HTERT RPE-1 (cell line): Measurements from ENCODE around the gene FAM110D.

Experiments used
- in situ Hi-C: fragments of 300-500 bp; cut with MboI; formaldehyde crosslinking; loops from 4 replicates; pipeline ENCODE4 v1.14.3; 2020; ENCODE audit warnings: low sequenced_read_pairs

FAM110D gene

DNA sequence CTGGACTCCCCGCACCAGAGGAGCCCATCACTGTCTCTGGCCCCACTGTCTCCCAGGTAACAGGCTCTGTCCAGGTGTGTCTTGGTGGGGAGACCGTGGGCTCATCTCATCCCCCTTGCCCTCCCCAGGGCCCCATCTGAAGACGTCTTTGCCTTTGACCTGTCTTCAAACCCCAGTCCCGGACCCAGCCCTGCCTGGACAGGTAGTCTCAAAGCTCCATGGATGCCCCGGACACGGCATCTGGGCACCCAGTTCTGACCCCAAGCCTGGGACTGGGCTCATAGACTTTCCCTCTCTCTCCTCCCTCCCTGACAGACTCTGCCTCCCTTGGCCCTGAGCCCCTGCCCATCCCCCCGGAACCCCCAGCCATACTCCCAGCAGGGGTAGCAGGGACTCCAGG lies 25.2 kb downstream of the FAM110D start:
- in situ Hi-C loops = no loop called here

DNA sequence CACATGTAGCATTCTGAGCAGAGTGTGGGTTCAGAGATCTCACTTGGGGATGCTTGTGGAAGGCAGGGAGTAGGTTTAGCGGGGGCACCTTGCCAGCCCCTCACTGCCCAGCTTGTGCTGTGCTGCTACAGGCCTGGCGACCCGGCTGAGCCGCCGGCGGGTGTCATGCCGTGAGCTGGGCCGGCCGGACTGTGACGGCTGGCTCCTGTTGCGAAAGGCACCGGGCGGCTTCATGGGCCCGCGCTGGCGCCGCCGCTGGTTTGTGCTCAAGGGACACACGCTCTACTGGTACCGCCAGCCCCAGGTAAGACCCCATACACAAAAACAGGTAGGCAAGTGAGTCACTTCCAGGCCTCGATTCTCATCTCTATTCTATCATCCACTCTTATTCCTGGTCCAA lies 26.0 kb downstream of the FAM110D start:
- in situ Hi-C loops = no loop called here

DNA sequence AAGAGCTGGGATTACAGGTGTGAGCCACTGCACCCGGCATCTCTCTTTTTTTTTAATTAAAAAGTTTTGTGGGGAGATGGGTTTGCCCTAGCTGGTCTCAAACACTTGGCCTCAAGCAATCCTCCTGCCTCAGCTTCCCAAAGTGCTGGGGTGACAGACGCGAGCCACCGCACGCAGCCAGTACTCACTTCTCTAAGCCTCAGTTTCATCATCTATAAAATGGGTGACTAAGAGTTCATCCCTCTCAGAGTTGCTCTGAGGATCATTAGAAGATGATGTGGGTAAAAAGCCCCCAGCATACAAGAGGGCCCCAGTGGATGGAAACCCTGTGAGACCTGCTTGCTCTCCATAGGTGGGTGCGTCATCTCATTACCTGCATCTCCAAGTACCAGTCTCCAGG lies 29.0 kb downstream of the FAM110D start:
- in situ Hi-C loops = no loop called here

DNA sequence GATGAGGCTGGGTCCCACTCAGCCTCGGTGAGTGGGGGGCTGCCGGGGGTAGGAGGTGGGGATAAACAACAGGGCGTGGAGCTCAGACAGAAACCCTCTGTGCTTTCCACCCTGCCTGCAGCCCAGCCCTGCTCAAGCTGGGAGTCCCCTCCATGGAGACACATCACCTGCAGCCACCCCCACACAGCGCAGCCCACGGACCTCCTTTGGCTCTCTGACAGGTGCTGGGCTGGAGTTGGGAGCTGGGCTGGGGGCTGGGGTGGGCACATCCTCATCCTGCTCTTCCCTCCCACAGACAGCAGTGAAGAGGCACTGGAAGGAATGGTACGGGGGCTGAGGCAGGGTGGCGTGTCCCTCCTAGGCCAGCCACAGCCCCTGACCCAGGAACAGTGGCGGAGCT lies 29.6 kb downstream of the FAM110D start:
- in situ Hi-C loops = no loop called here

DNA sequence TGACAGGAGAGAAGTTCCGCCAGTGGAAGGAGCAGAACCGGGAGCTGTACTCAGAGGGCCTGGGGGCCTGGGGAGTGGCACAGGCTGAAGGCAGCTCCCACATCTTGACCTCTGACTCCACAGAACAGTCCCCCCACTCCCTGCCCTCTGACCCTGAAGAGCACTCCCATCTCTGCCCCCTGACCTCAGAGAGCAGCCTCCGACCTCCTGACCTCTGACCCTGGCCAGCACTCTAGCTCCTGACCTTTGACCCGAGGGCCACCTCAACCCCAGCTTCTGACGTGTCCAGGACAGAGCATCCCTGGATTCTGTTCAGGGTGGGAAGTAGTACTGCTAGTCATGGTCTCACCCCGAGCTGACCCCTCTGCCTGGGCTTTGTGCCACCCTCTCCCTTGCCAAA lies 30.5 kb downstream of the FAM110D start:
- in situ Hi-C loops = no loop called here

DNA sequence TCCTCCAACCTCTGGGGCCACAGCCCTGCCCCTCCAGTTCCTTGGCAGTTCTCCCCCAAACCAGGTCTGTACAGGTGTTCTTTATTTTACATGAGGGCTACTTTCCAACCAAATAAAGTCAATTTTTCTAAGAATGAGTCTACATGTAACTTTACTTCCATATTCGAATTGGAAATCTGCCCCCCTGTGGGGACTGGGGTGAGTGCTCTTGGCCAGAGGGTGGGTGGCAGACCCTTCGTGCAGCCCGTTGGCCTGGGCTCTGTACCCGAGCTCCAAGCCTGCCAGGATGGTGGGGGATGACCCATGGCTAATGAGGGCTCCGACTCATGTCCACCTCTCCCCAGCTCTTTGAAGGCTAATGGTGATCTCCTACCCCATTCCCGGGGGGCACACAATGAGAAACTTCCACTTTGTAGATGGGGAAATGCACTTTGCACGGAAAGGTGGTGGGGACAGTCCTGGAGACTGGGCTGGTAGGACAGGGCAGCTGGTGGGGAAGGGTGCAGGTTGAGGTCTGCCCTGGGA lies 30.9 kb downstream of the FAM110D start:
- in situ Hi-C loops = no loop called here

DNA sequence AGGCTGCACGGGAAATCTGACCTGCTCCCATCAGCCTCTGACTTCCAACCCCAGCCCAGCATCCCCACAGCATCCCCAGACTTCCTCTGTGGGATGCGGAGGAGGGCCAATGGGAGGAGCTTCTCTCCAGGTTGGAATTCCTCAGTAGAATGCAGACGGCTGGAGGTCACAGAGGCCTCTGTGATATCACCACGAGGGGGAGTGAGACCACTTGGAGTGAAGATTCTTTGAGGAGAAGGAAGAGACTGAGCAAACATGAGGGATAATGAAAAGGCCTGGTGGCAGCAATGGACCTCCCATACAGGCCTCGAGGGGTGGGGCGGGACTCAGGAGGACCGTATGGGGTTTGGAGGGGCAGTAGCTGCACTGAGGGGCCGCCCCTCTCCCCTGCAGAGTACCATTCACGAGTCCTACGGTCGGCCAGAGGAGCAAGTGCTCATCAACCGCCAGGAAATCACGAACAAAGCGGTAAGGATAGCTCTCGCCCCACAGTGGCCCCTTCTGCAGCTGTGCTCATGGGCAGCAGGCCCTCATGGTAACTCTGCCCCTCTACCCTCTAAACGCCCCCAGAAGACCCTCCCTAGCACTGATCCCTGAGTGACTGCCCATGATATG lies 31.6 kb downstream of the FAM110D start, which contains the start of gene CATSPER4:
Gene CATSPER4 (plus strand): TSS at position 230 of the 615 bp plus-strand sequence. CDS start 26 bp downstream, at position 256.
- in situ Hi-C loops = no loop called here

DNA sequence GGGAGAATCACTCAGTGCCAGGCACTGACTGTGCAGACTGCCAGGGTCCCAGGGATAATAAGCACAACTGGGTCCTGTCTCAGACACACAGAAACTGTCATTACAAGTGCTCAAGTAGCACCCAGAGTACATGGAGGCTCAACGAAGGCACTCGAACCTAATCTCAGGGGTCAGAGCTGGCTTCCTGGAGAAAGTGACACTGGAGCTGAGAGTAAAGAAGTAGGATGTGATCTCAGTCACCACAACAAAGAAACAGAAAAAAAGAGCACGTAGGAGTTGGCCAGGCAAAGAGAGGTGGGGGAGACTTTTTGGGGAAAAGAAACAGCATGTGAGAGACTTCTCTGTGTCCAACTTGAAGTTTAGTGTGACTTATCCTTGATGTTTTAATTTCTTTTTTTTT lies 32.9 kb downstream of the FAM110D start:
- in situ Hi-C loops = no loop called here

DNA sequence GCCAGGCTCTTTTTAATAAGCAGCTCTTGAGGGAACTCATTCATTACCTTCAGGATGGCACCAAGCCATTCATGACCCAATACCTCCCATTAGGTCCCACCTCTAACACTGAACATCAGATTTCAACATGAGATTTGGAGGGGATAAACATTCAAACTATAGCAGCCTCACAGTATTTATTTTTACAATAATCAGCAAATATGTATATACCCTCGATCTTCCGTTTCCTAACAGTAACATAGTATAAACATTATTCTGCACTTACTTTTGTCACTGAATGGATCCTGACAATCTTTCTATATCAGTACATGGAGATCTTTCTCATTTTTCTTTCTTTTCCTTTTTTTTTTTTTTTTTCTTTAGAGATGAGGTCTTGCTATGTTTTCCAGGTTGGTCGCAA lies 36.9 kb downstream of the FAM110D start:
- in situ Hi-C loops = no loop called here

DNA sequence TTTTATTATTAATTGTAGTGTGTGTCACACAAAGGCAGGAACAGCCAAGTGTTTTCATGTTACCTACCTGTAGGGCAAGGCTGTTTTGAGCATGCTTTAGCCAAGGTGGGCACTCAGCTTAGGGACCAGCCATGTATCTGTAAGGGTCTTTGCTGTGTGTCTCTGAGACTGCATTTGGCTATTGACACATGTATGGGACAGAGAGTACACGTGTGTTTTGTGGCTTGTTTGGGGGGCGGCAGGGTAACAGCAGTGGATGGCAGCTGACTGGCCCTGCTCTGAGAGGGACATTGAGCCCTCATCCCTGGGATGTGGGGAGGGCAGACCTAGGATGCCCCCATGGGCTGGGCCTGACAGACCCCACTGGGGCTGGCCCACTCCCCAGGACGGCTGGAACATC lies 38.4 kb downstream of the FAM110D start:
- in situ Hi-C loops = no loop called here

DNA sequence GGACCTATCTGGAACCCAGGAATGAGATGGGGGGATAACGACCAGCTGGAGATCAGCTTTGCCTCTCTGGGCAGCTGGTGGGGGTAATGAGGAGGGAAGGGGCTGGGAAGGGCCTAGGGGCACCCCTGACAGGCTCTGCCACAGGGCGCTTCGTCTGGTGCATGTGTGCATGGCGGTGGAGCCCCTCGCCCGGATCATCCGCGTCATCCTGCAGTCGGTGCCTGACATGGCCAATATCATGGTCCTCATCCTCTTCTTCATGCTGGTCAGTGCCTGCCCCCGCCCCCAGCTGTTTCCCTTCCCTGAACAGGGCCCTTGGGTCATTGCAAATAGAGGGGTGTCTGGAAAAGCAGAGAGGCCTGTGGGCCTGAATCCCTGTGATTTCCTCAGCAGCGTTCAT lies 38.9 kb downstream of the FAM110D start:
- in situ Hi-C loops = no loop called here

DNA sequence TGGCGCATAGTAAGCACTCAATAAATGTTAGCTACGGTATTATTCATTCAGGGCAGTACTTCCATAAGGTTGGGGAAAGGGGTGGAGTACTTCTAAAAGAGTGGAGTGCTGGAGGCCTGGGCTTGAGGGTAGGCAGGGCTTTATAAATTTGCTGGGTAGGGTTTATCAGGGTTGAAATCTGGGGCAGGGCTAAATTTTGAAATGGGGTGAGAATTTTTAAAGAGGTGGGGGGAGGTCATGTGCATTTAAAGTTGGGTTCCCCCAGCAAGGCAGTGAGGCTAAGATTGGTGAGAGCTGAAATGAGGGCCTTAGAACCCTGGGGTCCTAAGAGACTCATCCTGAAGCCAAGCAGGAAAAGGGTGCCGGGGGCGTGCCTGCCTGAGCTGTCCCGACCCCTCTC lies 41.5 kb downstream of the FAM110D start:
- in situ Hi-C loops = no loop called here

DNA sequence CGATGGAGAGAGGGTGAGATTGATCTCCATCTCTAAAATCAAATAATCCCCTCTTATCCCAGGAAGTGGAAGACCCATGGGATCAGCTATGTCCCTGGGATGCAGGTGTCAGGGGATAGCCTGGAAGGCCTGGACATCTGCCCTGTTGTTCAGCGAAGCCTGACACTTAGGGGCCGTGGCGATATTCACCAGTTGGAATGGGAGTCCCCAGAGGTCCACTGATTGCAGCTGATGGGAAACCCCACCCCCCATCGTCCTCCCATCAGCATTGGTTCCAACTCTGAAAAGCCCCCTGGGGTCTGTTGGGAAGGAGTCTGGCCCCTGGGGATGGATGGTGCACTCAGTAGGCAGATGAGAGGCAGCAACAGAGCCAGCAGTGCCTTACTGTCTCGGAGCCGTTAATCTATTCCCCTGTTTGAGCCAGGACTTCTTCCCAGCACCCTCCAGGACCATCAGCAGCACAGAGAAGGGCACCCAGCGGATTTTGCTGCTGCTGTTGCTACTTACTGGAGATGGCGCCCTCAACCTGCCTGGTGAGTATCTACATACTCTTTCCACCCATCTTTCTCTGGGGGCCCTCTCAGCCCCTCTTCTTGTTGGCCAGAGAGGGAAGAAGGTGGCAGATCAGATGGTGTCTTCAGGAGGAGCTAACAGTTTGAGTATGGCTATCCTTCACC lies 44.9 kb downstream of the FAM110D start:
- in situ Hi-C loops = no loop called here

DNA sequence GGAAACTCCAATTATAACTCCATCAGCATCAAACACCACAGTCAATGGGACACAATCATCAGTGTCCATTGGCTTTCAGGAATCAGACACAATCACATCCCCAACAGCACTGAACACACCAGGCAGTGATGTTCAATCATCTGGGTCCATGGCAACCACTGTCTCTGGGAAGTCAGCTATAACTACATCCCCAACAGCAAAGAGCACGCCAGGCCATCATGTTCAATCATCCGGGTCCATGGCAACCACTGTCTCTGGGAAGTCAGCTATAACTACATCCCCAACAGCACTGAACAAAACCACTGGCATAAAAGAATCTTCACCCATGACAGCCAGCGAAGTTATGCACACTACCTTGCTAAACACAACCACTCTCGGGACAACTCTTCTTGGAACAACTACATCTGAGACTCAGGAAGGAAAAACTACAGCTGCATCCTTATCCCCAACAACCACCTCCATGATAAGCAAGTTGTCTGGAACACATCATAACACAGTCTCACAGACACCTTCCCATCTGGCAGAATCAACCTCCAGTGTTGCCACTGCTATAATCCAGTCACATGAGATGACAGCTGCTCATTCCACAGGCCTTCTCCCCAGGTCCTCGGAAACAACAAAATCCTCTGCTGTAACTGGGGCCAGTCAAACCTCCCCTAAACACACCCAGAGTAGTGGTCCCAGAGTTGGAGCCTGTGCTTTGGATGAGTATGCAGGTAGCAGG lies 51.4 kb downstream of the FAM110D start:
- in situ Hi-C loops = no loop called here

DNA sequence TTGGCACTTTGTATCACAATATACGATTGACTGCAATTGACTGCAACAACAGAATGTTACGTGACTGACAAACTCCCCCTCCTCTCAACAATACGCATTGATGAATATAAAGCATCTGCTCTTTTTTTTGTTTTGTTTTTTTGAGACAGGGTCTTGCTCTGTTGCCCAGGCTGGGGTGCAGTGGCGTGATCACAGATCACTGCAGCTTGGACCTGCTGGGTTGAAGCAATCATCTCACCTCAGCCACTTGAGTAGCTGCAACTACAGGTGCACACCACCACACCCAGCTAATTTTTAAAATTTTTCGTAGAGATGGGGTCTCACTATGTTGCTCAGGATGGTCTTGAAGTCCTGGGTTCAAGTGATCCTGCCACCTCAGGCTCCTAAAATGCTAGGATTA lies 53.8 kb downstream of the FAM110D start:
- in situ Hi-C loops = no loop called here

DNA sequence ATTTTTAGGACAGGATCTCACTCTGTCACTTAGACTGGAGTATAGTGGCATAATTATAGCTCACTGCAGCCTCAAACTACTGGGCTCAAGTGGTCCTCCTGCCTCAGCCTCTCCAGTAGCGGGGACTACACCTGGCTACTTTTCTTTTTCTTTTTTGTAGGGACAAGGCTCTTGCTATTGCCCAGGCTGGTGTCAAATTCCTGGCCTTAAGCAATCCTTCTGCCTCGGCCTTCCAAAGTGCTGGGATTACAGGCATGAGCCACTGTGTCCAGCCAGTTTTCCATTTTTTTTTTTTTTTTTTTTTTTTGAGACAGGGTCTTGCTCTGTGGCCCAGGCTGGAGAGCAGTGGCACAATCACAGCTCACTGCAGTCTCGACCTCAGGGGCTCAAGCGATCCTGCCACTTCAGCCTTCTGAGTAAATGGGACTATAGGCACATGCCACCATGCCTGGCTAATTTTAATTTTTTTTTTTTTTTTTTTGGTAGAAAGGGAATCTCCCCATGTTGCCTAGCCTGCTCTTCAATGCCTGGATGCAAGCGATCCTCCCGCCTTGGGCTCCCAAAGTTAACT lies 54.5 kb downstream of the FAM110D start:
- in situ Hi-C loops = no loop called here
